ENCODE measurements around the gene PTRHD1.

- TF ChIP-seq, protein P1, sequence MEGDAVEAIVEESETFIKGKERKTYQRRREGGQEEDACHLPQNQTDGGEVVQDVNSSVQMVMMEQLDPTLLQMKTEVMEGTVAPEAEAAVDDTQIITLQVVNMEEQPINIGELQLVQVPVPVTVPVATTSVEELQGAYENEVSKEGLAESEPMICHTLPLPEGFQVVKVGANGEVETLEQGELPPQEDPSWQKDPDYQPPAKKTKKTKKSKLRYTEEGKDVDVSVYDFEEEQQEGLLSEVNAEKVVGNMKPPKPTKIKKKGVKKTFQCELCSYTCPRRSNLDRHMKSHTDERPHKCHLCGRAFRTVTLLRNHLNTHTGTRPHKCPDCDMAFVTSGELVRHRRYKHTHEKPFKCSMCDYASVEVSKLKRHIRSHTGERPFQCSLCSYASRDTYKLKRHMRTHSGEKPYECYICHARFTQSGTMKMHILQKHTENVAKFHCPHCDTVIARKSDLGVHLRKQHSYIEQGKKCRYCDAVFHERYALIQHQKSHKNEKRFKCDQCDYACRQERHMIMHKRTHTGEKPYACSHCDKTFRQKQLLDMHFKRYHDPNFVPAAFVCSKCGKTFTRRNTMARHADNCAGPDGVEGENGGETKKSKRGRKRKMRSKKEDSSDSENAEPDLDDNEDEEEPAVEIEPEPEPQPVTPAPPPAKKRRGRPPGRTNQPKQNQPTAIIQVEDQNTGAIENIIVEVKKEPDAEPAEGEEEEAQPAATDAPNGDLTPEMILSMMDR (IDR thresholded peaks at IDR 0.05) = no peak
- no peak for TF ChIP-seq POLR2A (IDR thresholded peaks at IDR 0.05)
Observed at GRCh38 chr2:24787532-24787931, 5.7 kb downstream of the PTRHD1 start.
